ENCODE data around the gene HMGN3. TPM values are rescaled to one million over a fixed set of nuclear protein-coding genes. Genes with fewer than 3 reads are reported as not detected.

Gene HMGN3
- total RNA-seq, 1 donor, result 13.4 TPM

GRCh38 chr6:79223611-79224404, 10.7 kb downstream of the HMGN3 start:
- no peaks in the 10 kb centered on the region for H3K36me3 ChIP-seq (ENCODE audit: insufficient read depth, low read length)
- TF ChIP-seq, protein P1, sequence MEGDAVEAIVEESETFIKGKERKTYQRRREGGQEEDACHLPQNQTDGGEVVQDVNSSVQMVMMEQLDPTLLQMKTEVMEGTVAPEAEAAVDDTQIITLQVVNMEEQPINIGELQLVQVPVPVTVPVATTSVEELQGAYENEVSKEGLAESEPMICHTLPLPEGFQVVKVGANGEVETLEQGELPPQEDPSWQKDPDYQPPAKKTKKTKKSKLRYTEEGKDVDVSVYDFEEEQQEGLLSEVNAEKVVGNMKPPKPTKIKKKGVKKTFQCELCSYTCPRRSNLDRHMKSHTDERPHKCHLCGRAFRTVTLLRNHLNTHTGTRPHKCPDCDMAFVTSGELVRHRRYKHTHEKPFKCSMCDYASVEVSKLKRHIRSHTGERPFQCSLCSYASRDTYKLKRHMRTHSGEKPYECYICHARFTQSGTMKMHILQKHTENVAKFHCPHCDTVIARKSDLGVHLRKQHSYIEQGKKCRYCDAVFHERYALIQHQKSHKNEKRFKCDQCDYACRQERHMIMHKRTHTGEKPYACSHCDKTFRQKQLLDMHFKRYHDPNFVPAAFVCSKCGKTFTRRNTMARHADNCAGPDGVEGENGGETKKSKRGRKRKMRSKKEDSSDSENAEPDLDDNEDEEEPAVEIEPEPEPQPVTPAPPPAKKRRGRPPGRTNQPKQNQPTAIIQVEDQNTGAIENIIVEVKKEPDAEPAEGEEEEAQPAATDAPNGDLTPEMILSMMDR (IDR thresholded peaks at IDR 0.05; ENCODE audit: extremely low read depth, low read depth, low read length), result no peak
- no peaks in the 10 kb centered on the region for H4K20me1 ChIP-seq (ENCODE audit: insufficient read depth, low read length)
- no peak overlapping the region for H3K4me2 ChIP-seq (ENCODE audit: insufficient read depth, low read length)
- peaks cover 5% of the 10 kb centered on the region for H3K79me2 ChIP-seq (ENCODE audit: insufficient read depth, low read length)
- H3K9me3 ChIP-seq (ENCODE audit: low read depth, low read length), result no peaks in the 10 kb centered on the region
- H2AFZ ChIP-seq (ENCODE audit: low read length), result no peak overlapping the region
- peak; percentile 32 for DNase-seq (ENCODE audit: insufficient read length, low spot score, missing footprints)
- no peaks in the 10 kb centered on the region for H3K27me3 ChIP-seq (ENCODE audit: insufficient read depth, low read length)
- H3K4me1 ChIP-seq (ENCODE audit: insufficient read depth, low read length), result no peaks in the 10 kb centered on the region
- no peak overlapping the region for H3K27ac ChIP-seq (ENCODE audit: low read depth, low read length)
- H3K4me3 ChIP-seq (ENCODE audit: insufficient read depth, low read length), result no peak overlapping the region

DNA sequence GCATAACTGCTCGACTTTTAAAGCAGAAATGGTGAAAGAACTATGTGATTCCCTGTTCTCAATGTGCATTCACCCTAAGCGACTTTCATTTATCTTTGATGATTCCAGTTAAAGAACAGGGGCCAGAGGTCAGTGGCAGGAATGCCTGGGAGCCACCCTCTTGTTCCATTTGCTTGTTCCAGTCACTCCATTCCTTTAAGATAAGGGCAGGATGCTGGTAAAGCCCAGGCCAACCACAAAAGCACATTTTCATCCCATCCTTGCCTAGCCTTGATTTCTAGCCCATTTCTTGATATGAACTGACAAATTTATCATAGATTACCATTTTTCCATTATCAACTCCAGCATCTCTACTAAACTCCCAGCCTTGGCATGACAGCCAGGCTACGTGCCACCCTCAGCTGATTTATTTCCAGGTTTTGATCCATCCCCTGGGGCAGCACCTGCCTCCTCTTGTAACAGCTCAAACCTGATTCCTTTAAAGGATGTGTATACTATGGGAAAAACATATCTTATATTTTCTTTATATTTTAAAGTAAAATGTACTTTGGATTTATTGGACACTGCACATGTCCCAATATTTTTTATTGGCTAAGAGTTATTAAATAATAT, 19.2 kb downstream of the HMGN3 start:
- no peak for DNase-seq (ENCODE audit: insufficient read length, low spot score, missing footprints)
- no peaks in the 10 kb centered on the region for H3K27me3 ChIP-seq (ENCODE audit: insufficient read depth, low read length)

GRCh38 chr6:79212859-79213258, 21.6 kb downstream of the HMGN3 start:
- H3K4me3 ChIP-seq (ENCODE audit: insufficient read depth, low read length), result no peak overlapping the region
- H4K20me1 ChIP-seq (ENCODE audit: insufficient read depth, low read length), result no peaks in the 10 kb centered on the region
- H3K9me3 ChIP-seq (ENCODE audit: low read depth, low read length), result no peaks in the 10 kb centered on the region
- H3K4me2 ChIP-seq (ENCODE audit: insufficient read depth, low read length), result no peak overlapping the region
- peaks cover 3% of the 10 kb centered on the region for H3K79me2 ChIP-seq (ENCODE audit: insufficient read depth, low read length)
- H3K27ac ChIP-seq (ENCODE audit: low read depth, low read length), result no peak overlapping the region
- H3K4me1 ChIP-seq (ENCODE audit: insufficient read depth, low read length), result no peaks in the 10 kb centered on the region
- TF ChIP-seq, protein P1 (IDR thresholded peaks at IDR 0.05; ENCODE audit: extremely low read depth, low read depth, low read length), result no peak
- no peak for DNase-seq (ENCODE audit: insufficient read length, low spot score, missing footprints)
- no peaks in the 10 kb centered on the region for H3K36me3 ChIP-seq (ENCODE audit: insufficient read depth, low read length)
- no peak overlapping the region for H2AFZ ChIP-seq (ENCODE audit: low read length)
- H3K27me3 ChIP-seq (ENCODE audit: insufficient read depth, low read length), result no peaks in the 10 kb centered on the region

More for the DNA sequence above, 19.2 kb downstream of the HMGN3 start:
- Histone ChIP-seq H3K79me2 (ENCODE audit: insufficient read depth, low read length) (peaks cover 3% of the 10 kb centered on the region), H3K4me1 (ENCODE audit: insufficient read depth, low read length) (no peaks in the 10 kb centered on the region), H3K36me3 (ENCODE audit: insufficient read depth, low read length) (no peaks in the 10 kb centered on the region), H4K20me1 (ENCODE audit: insufficient read depth, low read length) (no peaks in the 10 kb centered on the region), H3K27ac (ENCODE audit: low read depth, low read length) (no peak overlapping the region), H3K9me3 (ENCODE audit: low read depth, low read length) (no peaks in the 10 kb centered on the region), H3K4me3 (ENCODE audit: insufficient read depth, low read length) (no peak overlapping the region), H2AFZ (ENCODE audit: low read length) (no peak overlapping the region), H3K4me2 (ENCODE audit: insufficient read depth, low read length) (no peak overlapping the region)
- TF ChIP-seq, protein P1 (IDR thresholded peaks at IDR 0.05; ENCODE audit: extremely low read depth, low read depth, low read length), result no peak

- Histone ChIP-seq H4K20me1 (ENCODE audit: insufficient read depth, low read length) (no peaks in the 10 kb centered on the region), H3K27me3 (ENCODE audit: insufficient read depth, low read length) (no peaks in the 10 kb centered on the region), H3K9me3 (ENCODE audit: low read depth, low read length) (no peaks in the 10 kb centered on the region), H3K36me3 (ENCODE audit: insufficient read depth, low read length) (no peaks in the 10 kb centered on the region), H3K27ac (ENCODE audit: low read depth, low read length) (no peak overlapping the region), H2AFZ (ENCODE audit: low read length) (no peak overlapping the region), H3K4me1 (ENCODE audit: insufficient read depth, low read length) (no peaks in the 10 kb centered on the region), H3K4me2 (ENCODE audit: insufficient read depth, low read length) (no peak overlapping the region), H3K79me2 (ENCODE audit: insufficient read depth, low read length) (no peaks in the 10 kb centered on the region), H3K4me3 (ENCODE audit: insufficient read depth, low read length) (no peak overlapping the region)
- DNase-seq (ENCODE audit: insufficient read length, low spot score, missing footprints), result no peak
- TF ChIP-seq, protein P1 (IDR thresholded peaks at IDR 0.05; ENCODE audit: extremely low read depth, low read depth, low read length), result no peak
These were observed 25.7 kb downstream of the HMGN3 start for GRCh38 chr6:79208816-79209215.
